Fibroblast of gingiva (primary cell): ENCODE results near the gene P2RY13.

ENCODE experiments used
- DNase-seq: peaks from one replicate; pipeline ENCODE4 v3.0.0-alpha.2; 2011; ENCODE audit warnings: low read depth

Gene P2RY13

GRCh38 chr3:151293127-151293526, 36.2 kb downstream of the P2RY13 start:
- DNase-seq = no peak

GRCh38 chr3:151290673-151291072, 38.7 kb downstream of the P2RY13 start:
- peak; percentile 41 for DNase-seq

GRCh38 chr3:151289445-151289844, 39.9 kb downstream of the P2RY13 start:
- no peak for DNase-seq

GRCh38 chr3:151285940-151286339, 43.4 kb downstream of the P2RY13 start:
- no peak for DNase-seq

GRCh38 chr3:151283907-151284461, 45.4 kb downstream of the P2RY13 start:
- DNase-seq = peak; percentile 27

GRCh38 chr3:151283387-151283786, 46.0 kb downstream of the P2RY13 start:
- no peak for DNase-seq

GRCh38 chr3:151282921-151283320, 46.4 kb downstream of the P2RY13 start:
- peak; percentile 36 for DNase-seq

- no peak for DNase-seq
These were observed 47.6 kb downstream of the P2RY13 start for GRCh38 chr3:151281671-151282324.

- DNase-seq = no peak
These were observed 51.1 kb downstream of the P2RY13 start, which contains the start of gene P2RY14 for GRCh38 chr3:151278230-151278629. Gene P2RY14 (minus strand): TSS chr3:151278542. CDS start chr3:151214316, 64,226 bp downstream.

GRCh38 chr3:151276687-151277042, 52.7 kb downstream of the P2RY13 start:
- DNase-seq = no peak
